ACC112 (cell line): ENCODE results near the gene RBP2.

Experiments
- H2AFZ ChIP-seq: fragments of 200-600 bp; sonication (generic); one replicate; pipeline ENCODE4 v1.6.0; 2017; ENCODE audit warnings: antibody characterized with exemption, low read length; ENCODE audit not compliant: unreplicated experiment
- H3K27ac ChIP-seq: fragments of 200-600 bp; sonication (generic); 2 replicates; pipeline ENCODE4 v1.5.1; 2014; ENCODE audit warnings: low read depth, mild to moderate bottlenecking, antibody characterized with exemption, low read length, moderate library complexity
- H3K27me3 ChIP-seq: fragments of 200-600 bp; sonication (generic); 2 replicates; pipeline ENCODE4 v1.6.1; 2014; ENCODE audit warnings: mild to moderate bottlenecking, antibody characterized with exemption, low read length, moderate library complexity, mixed read lengths; ENCODE audit not compliant: insufficient read depth
- H3K36me3 ChIP-seq: fragments of 200-600 bp; sonication (generic); 2 replicates; pipeline ENCODE4 v1.6.1; 2016; ENCODE audit warnings: mild to moderate bottlenecking, antibody characterized with exemption, low read length, moderate library complexity, mixed read lengths; ENCODE audit not compliant: insufficient read depth
- H3K4me1 ChIP-seq: fragments of 200-600 bp; sonication (generic); one replicate; pipeline ENCODE4 v1.6.1; 2016; ENCODE audit warnings: low read length, mixed read lengths; ENCODE audit not compliant: insufficient read depth, unreplicated experiment, control insufficient read depth
- H3K4me3 ChIP-seq: fragments of 200-600 bp; sonication (generic); 2 replicates; pipeline ENCODE4 v1.5.1; 2014; ENCODE audit warnings: mild to moderate bottlenecking, low read depth, low read length
- H3K79me2 ChIP-seq: fragments of 200-600 bp; sonication (generic); one replicate; pipeline ENCODE4 v1.6.0; 2016; ENCODE audit warnings: low read length; ENCODE audit not compliant: control insufficient read depth, unreplicated experiment, insufficient read depth

RBP2 gene

GRCh38 chr3:139460076-139460475 lies 16.2 kb downstream of the RBP2 start:
- H3K4me1 ChIP-seq: no peaks in the 10 kb centered on the region
- H2AFZ ChIP-seq: no peak overlapping the region
- no peak overlapping the region for H3K4me3 ChIP-seq
- H3K36me3 ChIP-seq: no peaks in the 10 kb centered on the region
- no peaks in the 10 kb centered on the region for H3K27me3 ChIP-seq
- no peaks in the 10 kb centered on the region for H3K79me2 ChIP-seq
- H3K27ac ChIP-seq: no peak overlapping the region

- Histone ChIP-seq H3K4me1 (no peaks in the 10 kb centered on the region), H3K79me2 (no peaks in the 10 kb centered on the region), H2AFZ (no peak overlapping the region), H3K4me3 (no peak overlapping the region), H3K36me3 (no peaks in the 10 kb centered on the region), H3K27ac (no peak overlapping the region), H3K27me3 (no peaks in the 10 kb centered on the region)
Observed at GRCh38 chr3:139458348-139458747, 18.0 kb downstream of the RBP2 start.

GRCh38 chr3:139457066-139457465 lies 19.2 kb downstream of the RBP2 start:
- Histone ChIP-seq H3K79me2 (no peaks in the 10 kb centered on the region), H3K4me1 (no peaks in the 10 kb centered on the region), H3K36me3 (no peaks in the 10 kb centered on the region), H3K4me3 (no peak overlapping the region), H3K27ac (no peak overlapping the region), H3K27me3 (no peaks in the 10 kb centered on the region), H2AFZ (no peak overlapping the region)

- H3K4me3 ChIP-seq: no peak overlapping the region
Observed at GRCh38 chr3:139456386-139456785, 19.9 kb downstream of the RBP2 start.

GRCh38 chr3:139455855-139456254 lies 20.5 kb downstream of the RBP2 start:
- no peaks in the 10 kb centered on the region for H3K4me1 ChIP-seq
- H3K27ac ChIP-seq: no peak overlapping the region
- no peaks in the 10 kb centered on the region for H3K36me3 ChIP-seq
- no peak overlapping the region for H2AFZ ChIP-seq
- H3K4me3 ChIP-seq: no peak overlapping the region
- no peaks in the 10 kb centered on the region for H3K79me2 ChIP-seq
- no peaks in the 10 kb centered on the region for H3K27me3 ChIP-seq

More at GRCh38 chr3:139456386-139456785, 19.9 kb downstream of the RBP2 start:
- H3K4me1 ChIP-seq: no peaks in the 10 kb centered on the region
- no peaks in the 10 kb centered on the region for H3K36me3 ChIP-seq
- no peaks in the 10 kb centered on the region for H3K79me2 ChIP-seq
- no peaks in the 10 kb centered on the region for H3K27me3 ChIP-seq
- H3K27ac ChIP-seq: no peak overlapping the region
- no peak overlapping the region for H2AFZ ChIP-seq

- H3K27me3 ChIP-seq: no peaks in the 10 kb centered on the region
- no peak overlapping the region for H3K27ac ChIP-seq
- no peak overlapping the region for H2AFZ ChIP-seq
- no peaks in the 10 kb centered on the region for H3K4me1 ChIP-seq
- H3K79me2 ChIP-seq: no peaks in the 10 kb centered on the region
- H3K4me3 ChIP-seq: no peak overlapping the region
- no peaks in the 10 kb centered on the region for H3K36me3 ChIP-seq
Observed at GRCh38 chr3:139455206-139455605, 21.1 kb downstream of the RBP2 start.

GRCh38 chr3:139454346-139454745 lies 22.0 kb downstream of the RBP2 start:
- no peaks in the 10 kb centered on the region for H3K79me2 ChIP-seq
- no peaks in the 10 kb centered on the region for H3K36me3 ChIP-seq
- H3K4me1 ChIP-seq: no peaks in the 10 kb centered on the region
- no peak overlapping the region for H3K27ac ChIP-seq
- no peak overlapping the region for H2AFZ ChIP-seq
- no peaks in the 10 kb centered on the region for H3K27me3 ChIP-seq
- no peak overlapping the region for H3K4me3 ChIP-seq

- no peak overlapping the region for H3K27ac ChIP-seq
- H3K4me1 ChIP-seq: no peaks in the 10 kb centered on the region
- H3K4me3 ChIP-seq: no peak overlapping the region
- no peaks in the 10 kb centered on the region for H3K27me3 ChIP-seq
- H2AFZ ChIP-seq: no peak overlapping the region
- H3K36me3 ChIP-seq: no peaks in the 10 kb centered on the region
- no peaks in the 10 kb centered on the region for H3K79me2 ChIP-seq
Observed at GRCh38 chr3:139450159-139450558, 26.2 kb downstream of the RBP2 start.

- no peaks in the 10 kb centered on the region for H3K36me3 ChIP-seq
- no peak overlapping the region for H3K4me3 ChIP-seq
- no peak overlapping the region for H3K27ac ChIP-seq
- H3K79me2 ChIP-seq: no peaks in the 10 kb centered on the region
- no peaks in the 10 kb centered on the region for H3K4me1 ChIP-seq
- no peaks in the 10 kb centered on the region for H3K27me3 ChIP-seq
- no peak overlapping the region for H2AFZ ChIP-seq
Observed at GRCh38 chr3:139449566-139449965, 26.8 kb downstream of the RBP2 start.

- no peaks in the 10 kb centered on the region for H3K79me2 ChIP-seq
- no peak overlapping the region for H2AFZ ChIP-seq
- no peaks in the 10 kb centered on the region for H3K4me1 ChIP-seq
- no peak overlapping the region for H3K4me3 ChIP-seq
- H3K27ac ChIP-seq: no peak overlapping the region
- no peaks in the 10 kb centered on the region for H3K36me3 ChIP-seq
- no peaks in the 10 kb centered on the region for H3K27me3 ChIP-seq
Observed at GRCh38 chr3:139448104-139448503, 28.2 kb downstream of the RBP2 start.

- Histone ChIP-seq H3K79me2 (no peaks in the 10 kb centered on the region), H3K27ac (no peak overlapping the region), H3K36me3 (no peaks in the 10 kb centered on the region), H3K27me3 (no peaks in the 10 kb centered on the region), H3K4me3 (no peak overlapping the region), H3K4me1 (no peaks in the 10 kb centered on the region), H2AFZ (no peak overlapping the region)
Observed at GRCh38 chr3:139447486-139447885, 28.8 kb downstream of the RBP2 start.
